ENCODE data around the gene ABTB2. TPM values are rescaled to one million over a fixed set of nuclear protein-coding genes. Genes with fewer than 3 reads are reported as not detected.

Gene ABTB2
- total RNA-seq, 2 experiments from 2014 or later: 0.06 to 0.09 TPM

- H3K79me2 ChIP-seq (ENCODE audit: insufficient read depth, low read depth, low read length): no peaks in the 10 kb centered on the region
- intact Hi-C loops (cut with micrococcal nuclease; ENCODE audit: unreplicated experiment): no loop called here
- H3K36me3 ChIP-seq (ENCODE audit: insufficient read depth, low read length): no peaks in the 10 kb centered on the region
- H3K4me3 ChIP-seq (ENCODE audit: low read depth, low read length, poor library complexity, severe bottlenecking): no peak overlapping the region
- H3K9me2 ChIP-seq (ENCODE audit: insufficient read depth, low read length): no peaks in the 10 kb centered on the region
- H3K4me1 ChIP-seq (ENCODE audit: insufficient read depth, low read length, poor library complexity, severe bottlenecking): no peaks in the 10 kb centered on the region
- no peak for TF ChIP-seq CTCF (conservative IDR thresholded peaks at IDR 0.05; ENCODE audit: low read length)
- TF ChIP-seq EZH2phosphoT487 (IDR thresholded peaks at IDR 0.05; ENCODE audit: borderline replicate concordance, low read depth, low read length): no peak
- H3K9me3 ChIP-seq (ENCODE audit: low read length): no peaks in the 10 kb centered on the region
- no peak overlapping the region for H2AFZ ChIP-seq (ENCODE audit: low read length)
- CTCF ChIA-PET (ENCODE audit: unreplicated experiment): no interaction called here
- no peaks in the 10 kb centered on the region for H4K20me1 ChIP-seq (ENCODE audit: insufficient read depth, low read length)
- DNase-seq (ENCODE audit: low spot score): no peak
- POLR2A ChIA-PET: no interaction called here
- BruUV-seq (replicated peaks): no TSS peak
- no peak overlapping the region for H3K27ac ChIP-seq (ENCODE audit: low read depth, low read length, poor library complexity, severe bottlenecking)
- H3K4me2 ChIP-seq (ENCODE audit: low read length): no peak overlapping the region
Observed at GRCh38 chr11:34328632-34328910, 29.2 kb downstream of the ABTB2 start.

- H2AFZ ChIP-seq (ENCODE audit: low read length): no peak overlapping the region
- intact Hi-C loops (cut with micrococcal nuclease; ENCODE audit: unreplicated experiment): no loop called here
- ChIA-PET POLR2A (no interaction called here), CTCF (ENCODE audit: unreplicated experiment) (no interaction called here)
- no peaks in the 10 kb centered on the region for H3K9me2 ChIP-seq (ENCODE audit: insufficient read depth, low read length)
- no peak overlapping the region for H3K4me2 ChIP-seq (ENCODE audit: low read length)
- no peaks in the 10 kb centered on the region for H3K36me3 ChIP-seq (ENCODE audit: insufficient read depth, low read length)
- DNase-seq (ENCODE audit: low spot score): no peak
- H4K20me1 ChIP-seq (ENCODE audit: insufficient read depth, low read length): no peaks in the 10 kb centered on the region
- BruUV-seq (replicated peaks): no TSS peak
- H3K27ac ChIP-seq (ENCODE audit: low read depth, low read length, poor library complexity, severe bottlenecking): no peak overlapping the region
- no peak for TF ChIP-seq EZH2phosphoT487 (IDR thresholded peaks at IDR 0.05; ENCODE audit: borderline replicate concordance, low read depth, low read length)
- no peak for TF ChIP-seq CTCF (conservative IDR thresholded peaks at IDR 0.05; ENCODE audit: low read length)
- no peaks in the 10 kb centered on the region for H3K79me2 ChIP-seq (ENCODE audit: insufficient read depth, low read depth, low read length)
- H3K4me1 ChIP-seq (ENCODE audit: insufficient read depth, low read length, poor library complexity, severe bottlenecking): no peaks in the 10 kb centered on the region
- H3K9me3 ChIP-seq (ENCODE audit: low read length): no peaks in the 10 kb centered on the region
- H3K4me3 ChIP-seq (ENCODE audit: low read depth, low read length, poor library complexity, severe bottlenecking): no peak overlapping the region
Observed at GRCh38 chr11:34327804-34328631, 29.8 kb downstream of the ABTB2 start.

GRCh38 chr11:34324466-34324865, 33.3 kb downstream of the ABTB2 start:
- intact Hi-C loops (cut with micrococcal nuclease; ENCODE audit: unreplicated experiment): no loop called here
- CTCF ChIA-PET (ENCODE audit: unreplicated experiment): interaction anchor here (0.6 kb wide), 1 partner anchor 24 kb away, joined by 4 read pairs; no protein-coding TSS in a partner anchor
- no peak for DNase-seq (ENCODE audit: low spot score)
- no peaks in the 10 kb centered on the region for H3K79me2 ChIP-seq (ENCODE audit: insufficient read depth, low read depth, low read length)
- no peak overlapping the region for H3K4me3 ChIP-seq (ENCODE audit: low read depth, low read length, poor library complexity, severe bottlenecking)
- no peaks in the 10 kb centered on the region for H4K20me1 ChIP-seq (ENCODE audit: insufficient read depth, low read length)
- H3K4me2 ChIP-seq (ENCODE audit: low read length): no peak overlapping the region
- POLR2A ChIA-PET: interaction anchor here (0.7 kb wide), 1 partner anchor 341 kb away, joined by 6 read pairs; no protein-coding TSS in a partner anchor
- H3K9me3 ChIP-seq (ENCODE audit: low read length): no peaks in the 10 kb centered on the region
- H3K27ac ChIP-seq (ENCODE audit: low read depth, low read length, poor library complexity, severe bottlenecking): no peak overlapping the region
- BruUV-seq (replicated peaks): no TSS peak
- no peaks in the 10 kb centered on the region for H3K9me2 ChIP-seq (ENCODE audit: insufficient read depth, low read length)
- TF ChIP-seq CTCF (conservative IDR thresholded peaks at IDR 0.05; ENCODE audit: low read length): no peak
- no peak for TF ChIP-seq EZH2phosphoT487 (IDR thresholded peaks at IDR 0.05; ENCODE audit: borderline replicate concordance, low read depth, low read length)
- H2AFZ ChIP-seq (ENCODE audit: low read length): no peak overlapping the region
- H3K36me3 ChIP-seq (ENCODE audit: insufficient read depth, low read length): no peaks in the 10 kb centered on the region
- no peaks in the 10 kb centered on the region for H3K4me1 ChIP-seq (ENCODE audit: insufficient read depth, low read length, poor library complexity, severe bottlenecking)
